ENCODE measurements around the gene PIP5K1B. TPM values are rescaled to one million over a fixed set of nuclear protein-coding genes. Genes with fewer than 3 reads are reported as not detected.

PIP5K1B gene
- total RNA-seq, 4 donors from 2014 or later = 1.2 to 2.6 (median 2.0) TPM

DNA sequence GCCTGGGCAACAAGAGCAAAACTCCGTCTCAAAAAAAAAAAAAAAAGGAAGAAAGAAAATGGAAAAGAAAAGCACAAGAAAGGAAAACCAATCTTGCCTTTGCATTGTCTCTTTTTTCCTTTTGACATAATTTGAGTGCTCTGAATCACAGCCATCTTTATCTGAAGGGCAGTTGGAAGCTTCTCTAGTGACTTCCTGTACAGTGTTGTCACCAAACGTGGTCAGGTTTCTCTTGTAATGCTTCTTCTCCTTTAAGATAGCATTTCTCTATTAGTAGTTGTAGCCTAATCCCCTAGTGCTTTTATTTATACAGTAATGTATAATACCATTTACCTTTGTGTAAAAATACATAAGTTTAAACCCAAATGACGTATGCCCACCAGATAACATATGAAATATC, 290.7 kb downstream of the PIP5K1B start:
- intact Hi-C loops (cut with DNase I; ENCODE audit: low total_unique reads) = no loop called here
- Histone ChIP-seq H3K4me1 (no peaks in the 10 kb centered on the region), H3K4me3 (no peak overlapping the region), H3K36me3 (no peaks in the 10 kb centered on the region), H3K27me3 (no peaks in the 10 kb centered on the region), H3K9me3 (no peaks in the 10 kb centered on the region), H3K27ac (no peak overlapping the region)
- in situ Hi-C loops (cut with MboI; ENCODE audit: low sequenced_read_pairs in 4 of 4) = loop anchor here in 2 of 4 donors (5.0 to 10.0 kb wide), 2 partner anchors 413 to 421 kb away; no protein-coding TSS in a partner anchor
- TF ChIP-seq POLR2A (IDR thresholded peaks at IDR 0.05) = no peak
- TF ChIP-seq, protein P1, sequence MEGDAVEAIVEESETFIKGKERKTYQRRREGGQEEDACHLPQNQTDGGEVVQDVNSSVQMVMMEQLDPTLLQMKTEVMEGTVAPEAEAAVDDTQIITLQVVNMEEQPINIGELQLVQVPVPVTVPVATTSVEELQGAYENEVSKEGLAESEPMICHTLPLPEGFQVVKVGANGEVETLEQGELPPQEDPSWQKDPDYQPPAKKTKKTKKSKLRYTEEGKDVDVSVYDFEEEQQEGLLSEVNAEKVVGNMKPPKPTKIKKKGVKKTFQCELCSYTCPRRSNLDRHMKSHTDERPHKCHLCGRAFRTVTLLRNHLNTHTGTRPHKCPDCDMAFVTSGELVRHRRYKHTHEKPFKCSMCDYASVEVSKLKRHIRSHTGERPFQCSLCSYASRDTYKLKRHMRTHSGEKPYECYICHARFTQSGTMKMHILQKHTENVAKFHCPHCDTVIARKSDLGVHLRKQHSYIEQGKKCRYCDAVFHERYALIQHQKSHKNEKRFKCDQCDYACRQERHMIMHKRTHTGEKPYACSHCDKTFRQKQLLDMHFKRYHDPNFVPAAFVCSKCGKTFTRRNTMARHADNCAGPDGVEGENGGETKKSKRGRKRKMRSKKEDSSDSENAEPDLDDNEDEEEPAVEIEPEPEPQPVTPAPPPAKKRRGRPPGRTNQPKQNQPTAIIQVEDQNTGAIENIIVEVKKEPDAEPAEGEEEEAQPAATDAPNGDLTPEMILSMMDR (IDR thresholded peaks at IDR 0.05 in 4 of 5, conservative IDR thresholded peaks at IDR 0.05 in 1 of 5) = no peak
- DNase-seq (no peak), ATAC-seq (no peak)

DNA sequence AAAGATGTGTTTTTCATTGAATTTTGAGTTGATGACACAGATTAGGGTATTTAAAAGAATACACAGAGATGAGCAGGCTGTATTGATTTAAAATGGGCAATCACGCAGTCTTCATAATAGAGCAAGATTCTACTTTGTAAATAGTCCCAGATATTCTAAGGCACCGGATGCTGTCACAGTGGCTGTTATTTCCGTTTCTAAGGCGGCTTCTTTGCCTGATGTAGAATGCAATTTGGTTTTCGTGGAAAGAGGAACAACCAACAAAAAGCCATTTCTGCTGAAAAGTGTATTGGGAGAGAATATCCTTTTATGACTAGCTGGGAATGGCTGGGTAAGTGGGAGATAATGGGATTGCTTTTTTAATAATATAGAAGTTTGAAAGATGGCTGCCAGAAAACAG, 291.4 kb downstream of the PIP5K1B start:
- in situ Hi-C loops (cut with MboI; ENCODE audit: low sequenced_read_pairs in 4 of 4) = loop anchor here in 2 of 4 donors (5.0 to 10.0 kb wide), 2 partner anchors 414 to 422 kb away; no protein-coding TSS in a partner anchor

DNA sequence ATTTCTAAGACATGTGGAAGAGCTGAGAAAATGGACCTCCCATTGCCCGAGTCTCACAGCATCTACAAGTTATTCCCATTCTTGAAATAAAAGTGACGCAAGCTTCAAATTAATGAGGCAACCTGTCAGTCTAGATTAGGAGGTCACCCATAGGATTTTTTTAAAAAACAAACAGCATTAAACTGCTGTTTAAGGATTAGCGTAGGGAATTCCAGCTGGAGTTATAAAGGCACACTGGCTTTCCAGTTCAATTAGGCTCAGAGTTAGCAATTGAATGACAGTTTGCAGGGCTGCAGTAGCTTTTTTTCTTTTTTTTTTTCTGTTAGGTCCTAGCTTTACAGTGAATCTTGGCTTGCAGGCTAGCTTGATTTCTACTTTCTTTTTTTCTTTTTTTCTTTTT, 292.6 kb downstream of the PIP5K1B start:
- ATAC-seq (no peak), DNase-seq (no peak)
- Histone ChIP-seq H3K27ac (no peak overlapping the region), H3K4me1 (no peaks in the 10 kb centered on the region), H3K27me3 (no peaks in the 10 kb centered on the region), H3K9me3 (no peaks in the 10 kb centered on the region), H3K36me3 (no peaks in the 10 kb centered on the region), H3K4me3 (no peak overlapping the region)
- no peak for TF ChIP-seq POLR2A (IDR thresholded peaks at IDR 0.05)
- TF ChIP-seq, protein P1 (IDR thresholded peaks at IDR 0.05 in 4 of 5, conservative IDR thresholded peaks at IDR 0.05 in 1 of 5) = no peak
- intact Hi-C loops (cut with DNase I; ENCODE audit: low total_unique reads) = no loop called here
- in situ Hi-C loops (cut with MboI; ENCODE audit: low sequenced_read_pairs in 4 of 4) = loop anchor here in 2 of 4 donors (5.0 to 10.0 kb wide), 2 partner anchors 415 to 423 kb away; no protein-coding TSS in a partner anchor

More for the DNA sequence above, 291.4 kb downstream of the PIP5K1B start:
- H3K4me1 ChIP-seq = no peaks in the 10 kb centered on the region
- TF ChIP-seq POLR2A (IDR thresholded peaks at IDR 0.05) = no peak
- TF ChIP-seq, protein P1 (IDR thresholded peaks at IDR 0.05 in 4 of 5, conservative IDR thresholded peaks at IDR 0.05 in 1 of 5) = no peak
- intact Hi-C loops (cut with DNase I; ENCODE audit: low total_unique reads) = no loop called here
- H3K9me3 ChIP-seq = no peaks in the 10 kb centered on the region
- no peaks in the 10 kb centered on the region for H3K36me3 ChIP-seq
- ATAC-seq (no peak), DNase-seq (no peak)
- H3K4me3 ChIP-seq = no peak overlapping the region
- no peak overlapping the region for H3K27ac ChIP-seq
- no peaks in the 10 kb centered on the region for H3K27me3 ChIP-seq

DNA sequence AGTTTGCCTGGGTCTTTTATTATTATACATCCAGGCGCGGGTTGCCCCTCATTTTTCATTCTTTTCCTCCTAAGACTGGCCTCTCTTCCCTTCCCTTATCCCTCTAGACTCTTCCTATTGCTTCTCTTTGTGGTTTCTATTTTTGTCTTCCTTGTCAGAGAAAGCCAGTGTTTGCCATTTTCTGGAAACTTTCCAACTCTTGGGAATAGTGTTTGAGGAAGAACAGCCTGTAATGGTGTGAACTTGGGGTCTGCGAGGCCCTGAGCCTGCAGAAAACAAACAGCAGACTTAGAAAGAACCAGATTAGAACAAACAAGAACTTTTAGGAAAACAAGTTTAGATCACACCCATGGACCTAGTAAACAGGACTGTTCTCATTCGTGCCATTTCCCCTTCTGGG, 293.3 kb downstream of the PIP5K1B start:
- intact Hi-C loops (cut with DNase I; ENCODE audit: low total_unique reads) = no loop called here
- no peaks in the 10 kb centered on the region for H3K36me3 ChIP-seq
- ATAC-seq (no peak), DNase-seq (no peak)
- H3K4me1 ChIP-seq = no peaks in the 10 kb centered on the region
- H3K27me3 ChIP-seq = no peaks in the 10 kb centered on the region
- H3K27ac ChIP-seq = no peak overlapping the region
- TF ChIP-seq, protein P1 (IDR thresholded peaks at IDR 0.05 in 4 of 5, conservative IDR thresholded peaks at IDR 0.05 in 1 of 5) = no peak
- TF ChIP-seq POLR2A (IDR thresholded peaks at IDR 0.05) = no peak
- in situ Hi-C loops (cut with MboI; ENCODE audit: low sequenced_read_pairs in 4 of 4) = loop anchor here in 2 of 4 donors (5.0 to 10.0 kb wide), 2 partner anchors 416 to 424 kb away; no protein-coding TSS in a partner anchor
- no peaks in the 10 kb centered on the region for H3K9me3 ChIP-seq
- H3K4me3 ChIP-seq = no peak overlapping the region

DNA sequence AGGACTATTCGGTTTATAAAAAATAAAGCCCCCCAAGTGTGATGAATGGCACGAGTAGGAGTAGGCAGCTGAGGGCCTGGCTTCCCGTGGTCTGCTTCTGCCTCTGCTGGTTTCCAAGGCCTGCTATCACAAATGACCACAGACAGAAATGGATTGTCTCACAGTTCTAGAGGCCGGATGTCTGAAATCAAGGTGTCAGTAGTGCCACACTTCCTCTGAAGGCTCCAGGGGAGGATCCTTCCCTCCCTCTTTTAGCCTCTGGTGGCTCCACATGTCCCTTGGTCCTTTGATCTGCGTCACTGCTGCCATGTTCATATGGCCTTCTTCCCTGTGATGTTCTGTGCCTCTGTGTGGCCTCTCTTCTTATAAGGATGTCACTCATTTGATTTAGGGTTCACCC, 293.8 kb downstream of the PIP5K1B start:
- Histone ChIP-seq H3K4me1 (no peaks in the 10 kb centered on the region), H3K27me3 (no peaks in the 10 kb centered on the region), H3K9me3 (no peaks in the 10 kb centered on the region), H3K27ac (no peak overlapping the region), H3K36me3 (no peaks in the 10 kb centered on the region), H3K4me3 (no peak overlapping the region)
- no peak for ATAC-seq
- TF ChIP-seq POLR2A (IDR thresholded peaks at IDR 0.05) = no peak
- TF ChIP-seq, protein P1 (IDR thresholded peaks at IDR 0.05 in 4 of 5, conservative IDR thresholded peaks at IDR 0.05 in 1 of 5) = no peak
- no peak for DNase-seq
- intact Hi-C loops (cut with DNase I; ENCODE audit: low total_unique reads) = loop anchor here (1.0 kb wide), 1 partner anchor 415 kb away; no protein-coding TSS in a partner anchor
- in situ Hi-C loops (cut with MboI; ENCODE audit: low sequenced_read_pairs in 4 of 4) = loop anchor here in 2 of 4 donors (5.0 to 10.0 kb wide), 2 partner anchors 417 to 424 kb away; no protein-coding TSS in a partner anchor
